Nephron progenitor cell (in vitro differentiated cells): ENCODE results near the gene GALNT5.
"Not testable (repeated sequence)": the region's sequence is repeated elsewhere in the genome, so short reads cannot be mapped to it uniquely, and the experiment has no call there.

Experiments used
- DNase-seq: peaks from one replicate; pipeline ENCODE4 v3.0.0; 2021
- H3K27ac Mint-ChIP-seq: 2 replicates; pipeline ENCODE4 v1.8.0; 2021; ENCODE audit warnings: mild to moderate bottlenecking, moderate library complexity, mixed read lengths
- H3K27me3 Mint-ChIP-seq: 2 replicates; pipeline ENCODE4 v1.8.0; 2021; ENCODE audit warnings: mild to moderate bottlenecking, low read depth, mixed read lengths; ENCODE audit not compliant: poor library complexity
- H3K36me3 Mint-ChIP-seq: 2 replicates; pipeline ENCODE4 v1.8.0; 2021; ENCODE audit warnings: low read depth, mixed read lengths
- H3K4me1 Mint-ChIP-seq: 2 replicates; pipeline ENCODE4 v1.8.0; 2021; ENCODE audit warnings: mixed read lengths
- H3K4me3 Mint-ChIP-seq: 2 replicates; pipeline ENCODE4 v1.8.0; 2021; ENCODE audit warnings: mild to moderate bottlenecking, moderate library complexity, mixed read lengths
- H3K9me3 Mint-ChIP-seq: 2 replicates; pipeline ENCODE4 v1.8.0; 2021; ENCODE audit warnings: mild to moderate bottlenecking, moderate library complexity, mixed read lengths
- TF ChIP-seq, protein P1 (sequence below): fragments of 200-600 bp; sonication (generic); IDR thresholded peaks from 2 replicates; pipeline ENCODE4 v1.5.0; 2021; ENCODE audit warnings: antibody characterized with exemption

GALNT5 gene

DNA sequence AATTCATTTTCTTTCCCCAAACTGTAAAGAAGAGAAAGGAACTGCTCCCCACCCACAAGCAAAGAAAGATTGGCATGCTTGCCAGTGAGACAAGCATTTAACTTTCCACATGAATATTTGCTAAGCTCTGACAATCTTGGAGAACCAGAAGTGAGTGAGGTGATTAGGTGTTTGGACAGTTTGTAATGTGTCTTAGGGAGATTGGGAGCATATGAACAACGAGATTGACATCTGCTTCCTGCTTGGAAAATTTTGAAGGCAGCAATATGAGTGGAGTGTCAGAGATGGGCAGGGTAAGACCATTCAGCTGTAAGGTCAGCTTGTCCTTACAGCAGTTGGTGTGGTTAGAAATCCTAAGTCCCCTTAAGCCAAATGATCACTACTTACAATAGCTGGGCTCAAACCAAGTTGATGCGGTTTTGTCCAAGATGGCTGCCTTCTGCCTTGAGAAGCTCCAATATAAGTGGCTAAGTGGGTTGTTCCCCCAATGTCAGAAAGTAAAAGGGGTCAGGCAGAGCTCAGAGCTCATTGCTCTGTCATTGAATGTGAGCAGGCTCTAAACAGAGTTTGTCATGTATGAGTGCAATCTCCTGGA is 36.0 kb upstream of the GALNT5 start:
- Mint-ChIP-seq H3K4me1 (no peaks in the 10 kb centered on the region), H3K4me3 (no peak overlapping the region), H3K27ac (no peak overlapping the region), H3K9me3 (no peaks in the 10 kb centered on the region), H3K36me3 (no peaks in the 10 kb centered on the region), H3K27me3 (no peaks in the 10 kb centered on the region)
- DNase-seq: no peak
- TF ChIP-seq, protein P1, sequence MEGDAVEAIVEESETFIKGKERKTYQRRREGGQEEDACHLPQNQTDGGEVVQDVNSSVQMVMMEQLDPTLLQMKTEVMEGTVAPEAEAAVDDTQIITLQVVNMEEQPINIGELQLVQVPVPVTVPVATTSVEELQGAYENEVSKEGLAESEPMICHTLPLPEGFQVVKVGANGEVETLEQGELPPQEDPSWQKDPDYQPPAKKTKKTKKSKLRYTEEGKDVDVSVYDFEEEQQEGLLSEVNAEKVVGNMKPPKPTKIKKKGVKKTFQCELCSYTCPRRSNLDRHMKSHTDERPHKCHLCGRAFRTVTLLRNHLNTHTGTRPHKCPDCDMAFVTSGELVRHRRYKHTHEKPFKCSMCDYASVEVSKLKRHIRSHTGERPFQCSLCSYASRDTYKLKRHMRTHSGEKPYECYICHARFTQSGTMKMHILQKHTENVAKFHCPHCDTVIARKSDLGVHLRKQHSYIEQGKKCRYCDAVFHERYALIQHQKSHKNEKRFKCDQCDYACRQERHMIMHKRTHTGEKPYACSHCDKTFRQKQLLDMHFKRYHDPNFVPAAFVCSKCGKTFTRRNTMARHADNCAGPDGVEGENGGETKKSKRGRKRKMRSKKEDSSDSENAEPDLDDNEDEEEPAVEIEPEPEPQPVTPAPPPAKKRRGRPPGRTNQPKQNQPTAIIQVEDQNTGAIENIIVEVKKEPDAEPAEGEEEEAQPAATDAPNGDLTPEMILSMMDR: no peak

DNA sequence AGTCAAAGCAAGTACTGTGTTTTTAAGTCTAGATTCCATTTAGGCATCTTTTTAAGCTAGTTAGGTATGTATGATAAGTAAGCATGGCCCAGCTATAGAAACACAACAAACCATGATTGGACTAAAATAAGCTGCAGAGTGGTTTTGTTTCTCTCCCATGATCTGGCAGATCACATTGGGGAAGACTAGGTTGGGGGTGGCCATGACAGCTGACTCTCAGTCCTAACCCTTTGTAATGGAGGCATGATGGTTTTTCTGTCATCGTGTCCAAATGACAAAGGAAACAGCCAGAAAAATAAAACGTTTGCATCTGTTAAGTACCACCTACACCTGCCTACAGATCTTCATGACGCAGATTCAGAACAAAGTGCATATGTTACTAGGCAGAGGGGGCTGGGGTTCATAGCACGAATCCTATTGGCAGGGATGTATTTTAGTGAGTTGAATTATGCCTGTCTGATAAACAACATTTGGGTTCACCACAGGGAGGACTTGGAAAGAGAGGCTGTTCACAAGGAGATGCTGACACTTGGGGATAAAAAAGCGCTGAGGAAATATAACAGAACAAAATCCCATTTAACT is 33.8 kb upstream of the GALNT5 start:
- H3K27ac Mint-ChIP-seq: no peak overlapping the region
- TF ChIP-seq, protein P1: no peak
- no peaks in the 10 kb centered on the region for H3K27me3 Mint-ChIP-seq
- H3K4me1 Mint-ChIP-seq: no peaks in the 10 kb centered on the region
- DNase-seq: no peak
- no peaks in the 10 kb centered on the region for H3K36me3 Mint-ChIP-seq
- no peak overlapping the region for H3K4me3 Mint-ChIP-seq
- no peaks in the 10 kb centered on the region for H3K9me3 Mint-ChIP-seq

DNA sequence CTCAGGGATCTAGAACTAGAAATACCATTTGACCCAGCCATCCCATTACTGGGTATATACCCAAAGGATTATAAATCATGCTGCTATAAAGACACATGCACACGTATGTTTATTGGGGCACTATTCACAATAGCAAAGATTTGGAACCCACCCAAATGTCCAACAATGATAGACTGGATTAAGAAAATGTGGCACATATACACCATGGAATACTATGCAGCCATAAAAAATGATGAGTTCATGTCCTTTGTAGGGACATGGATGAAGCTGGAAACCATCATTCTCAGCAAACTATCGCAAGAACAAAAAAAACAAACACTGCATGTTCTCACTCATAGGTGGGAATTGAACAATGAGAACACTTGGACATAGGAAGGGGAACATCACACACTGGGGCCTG is 33.1 kb upstream of the GALNT5 start:
- not testable (repeated sequence) for H3K4me1 Mint-ChIP-seq, H3K27ac Mint-ChIP-seq, H3K9me3 Mint-ChIP-seq, H3K27me3 Mint-ChIP-seq, DNase-seq, H3K36me3 Mint-ChIP-seq, H3K4me3 Mint-ChIP-seq

DNA sequence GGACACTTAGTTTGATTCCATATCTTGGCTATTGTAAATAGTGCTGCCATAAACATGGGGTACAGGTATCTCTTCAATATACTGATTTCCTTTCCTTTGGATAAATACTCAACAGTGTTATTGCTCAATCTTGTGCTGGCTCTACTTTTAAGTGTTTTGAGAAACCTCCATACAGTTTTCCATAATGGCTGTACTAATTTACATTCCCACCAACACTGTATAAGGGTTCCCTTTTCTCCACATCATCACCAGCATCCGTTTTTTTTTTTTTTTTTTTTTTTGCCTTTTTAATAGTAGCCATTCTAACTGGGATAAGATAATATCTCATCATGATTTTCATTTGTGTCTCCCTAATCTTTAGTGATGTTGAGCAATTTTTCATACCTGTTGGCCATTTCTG is 29.9 kb upstream of the GALNT5 start:
- Mint-ChIP-seq H3K36me3 (no peaks in the 10 kb centered on the region), H3K27me3 (no peaks in the 10 kb centered on the region), H3K9me3 (no peaks in the 10 kb centered on the region), H3K4me1 (no peaks in the 10 kb centered on the region), H3K4me3 (no peak overlapping the region), H3K27ac (no peak overlapping the region)
- TF ChIP-seq, protein P1: no peak
- no peak for DNase-seq

DNA sequence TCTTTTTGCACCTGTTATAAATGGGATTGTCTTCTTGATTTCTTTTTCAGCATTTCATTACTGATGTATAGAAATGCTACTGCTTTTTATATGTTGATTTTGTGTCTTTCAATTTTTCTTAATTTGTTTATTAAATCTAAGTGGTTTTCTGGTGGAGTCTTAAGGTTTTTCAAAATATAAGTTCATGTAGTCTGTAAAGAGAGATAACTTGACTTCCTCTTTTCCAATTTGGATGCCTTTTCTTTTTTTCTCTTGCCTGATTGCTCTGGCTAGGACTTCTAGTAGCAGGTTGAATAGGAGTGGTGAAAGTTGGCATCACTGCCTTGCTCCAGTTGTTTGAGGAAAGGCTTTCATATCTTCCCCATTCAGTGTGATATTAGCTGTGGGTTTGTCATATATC is 28.6 kb upstream of the GALNT5 start:
- Mint-ChIP-seq H3K9me3 (peaks cover 6% of the 10 kb centered on the region), H3K27me3 (no peaks in the 10 kb centered on the region), H3K36me3 (peaks cover 4% of the 10 kb centered on the region), H3K4me3 (no peak overlapping the region), H3K27ac (no peak overlapping the region), H3K4me1 (no peaks in the 10 kb centered on the region)
- DNase-seq: no peak
- TF ChIP-seq, protein P1: no peak

DNA sequence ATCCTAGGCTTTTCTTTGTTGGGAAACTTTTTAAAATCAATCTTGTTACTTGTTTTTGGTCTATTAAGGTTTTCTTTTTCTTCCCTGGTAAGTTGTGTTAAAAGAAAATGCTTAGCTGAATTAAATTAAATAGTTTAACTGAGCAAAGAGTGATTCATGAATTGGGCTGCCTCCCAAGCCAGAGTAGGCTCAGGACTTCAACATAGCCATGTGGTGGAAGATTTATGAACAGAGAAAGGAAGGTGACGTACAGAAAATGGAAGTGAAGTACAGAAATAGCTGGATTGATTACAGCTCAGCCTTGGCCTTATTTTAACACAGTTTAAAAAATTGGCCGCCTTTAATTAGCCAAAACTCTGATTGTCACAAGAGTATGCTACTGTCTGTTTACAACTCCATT is 27.9 kb upstream of the GALNT5 start:
- Mint-ChIP-seq H3K4me1 (no peaks in the 10 kb centered on the region), H3K27me3 (no peaks in the 10 kb centered on the region), H3K9me3 (peaks cover 6% of the 10 kb centered on the region), H3K36me3 (peaks cover 4% of the 10 kb centered on the region), H3K4me3 (no peak overlapping the region), H3K27ac (no peak overlapping the region)
- no peak for DNase-seq
- TF ChIP-seq, protein P1: no peak
